Fibroblast of pulmonary artery (primary cell): ENCODE results near the gene GDPD4.

Experiments used
- DNase-seq: peaks from one replicate; pipeline ENCODE4 v3.0.0-alpha.2; 2010; ENCODE audit warnings: low read depth
- H3K4me3 ChIP-seq: replicated peaks from 2 replicates; pipeline ENCODE4 v1.5.1; 2011; ENCODE audit warnings: low read depth, mild to moderate bottlenecking, control low read depth, low read length, moderate library complexity
- CTCF ChIP-seq: IDR thresholded peaks from 2 replicates; pipeline ENCODE4 v1.5.1; 2011; ENCODE audit warnings: mild to moderate bottlenecking, control low read depth, low read length, inconsistent platforms; ENCODE audit errors: missing control alignments

The GDPD4 gene

DNA sequence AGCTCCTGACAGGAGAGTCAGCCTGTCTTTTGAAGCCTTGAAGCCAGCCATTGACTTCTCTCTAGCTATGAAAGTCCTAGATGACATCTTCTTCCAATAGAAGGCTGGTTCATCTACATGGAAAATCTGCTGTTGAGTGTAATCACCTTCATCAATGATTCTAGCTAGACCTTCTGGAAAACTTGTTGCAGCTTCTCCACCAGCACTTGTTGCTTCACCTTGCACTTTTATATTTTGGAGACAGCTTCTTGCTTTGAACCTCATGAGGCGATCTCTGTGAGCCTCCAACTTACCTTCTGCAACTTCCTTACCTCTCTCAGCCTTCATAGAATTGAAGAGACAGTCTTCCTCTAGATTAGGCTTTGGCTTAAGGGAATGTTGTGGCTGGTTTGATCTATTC lies 115.2 kb downstream of the GDPD4 start:
- TF ChIP-seq CTCF, result no peak
- no peak overlapping the region for H3K4me3 ChIP-seq
- DNase-seq, result no peak

- TF ChIP-seq CTCF, result no peak
- H3K4me3 ChIP-seq, result no peak overlapping the region
- no peak for DNase-seq
These were observed 117.2 kb downstream of the GDPD4 start for GRCh38 chr11:77184136-77184860.

- TF ChIP-seq CTCF, result no peak
These were observed 118.0 kb downstream of the GDPD4 start for GRCh38 chr11:77183431-77183984.

DNA sequence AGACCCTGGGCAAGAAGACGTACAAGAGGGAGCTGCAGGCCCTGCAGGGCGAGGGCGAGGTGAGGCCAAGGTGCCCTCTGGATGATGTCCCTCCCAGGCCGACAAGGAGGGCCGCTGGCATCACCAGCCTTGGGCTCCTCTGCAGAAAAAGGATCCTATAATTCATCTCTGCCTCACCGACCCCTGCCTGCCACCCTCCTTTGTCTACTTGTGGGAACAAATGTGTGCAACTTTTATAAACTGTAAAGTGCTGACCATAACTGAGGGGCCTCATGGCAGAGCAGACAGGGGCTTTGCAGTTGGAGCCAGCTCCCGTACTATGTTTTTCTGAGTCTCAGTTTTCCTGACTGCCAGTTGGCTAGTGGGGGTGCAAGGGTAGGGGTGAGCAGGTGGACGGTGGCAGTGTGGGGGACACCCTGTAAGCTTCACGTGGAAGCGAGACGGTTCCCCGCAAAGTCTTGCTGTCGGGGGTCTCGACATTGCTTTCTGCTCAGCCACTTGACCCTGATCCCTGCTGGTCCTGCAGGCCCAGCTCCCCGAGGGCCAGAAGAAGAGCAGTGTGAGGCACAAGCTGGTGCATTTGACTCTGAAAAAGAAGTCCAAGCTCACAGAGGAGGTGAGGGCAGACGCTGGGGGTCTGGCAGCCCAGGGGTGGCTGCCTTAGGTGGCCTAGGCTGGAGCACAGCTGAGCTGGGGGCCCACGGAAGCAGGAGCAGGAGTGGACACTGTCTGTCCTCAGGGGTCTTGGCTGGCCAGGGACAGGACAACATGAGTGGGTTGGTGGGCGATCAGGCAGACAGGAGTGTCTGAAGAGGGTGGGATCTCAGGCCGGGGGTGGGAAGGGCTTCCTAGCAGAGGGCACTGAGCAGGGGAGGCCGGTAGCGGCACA lies 118.7 kb downstream of the GDPD4 start:
- TF ChIP-seq CTCF, result no peak

More at GRCh38 chr11:77183431-77183984, 118.0 kb downstream of the GDPD4 start:
- no peak overlapping the region for H3K4me3 ChIP-seq
- DNase-seq, result no peak

GRCh38 chr11:77181799-77182541 lies 119.5 kb downstream of the GDPD4 start:
- no peak for TF ChIP-seq CTCF
- H3K4me3 ChIP-seq, result no peak overlapping the region
- no peak for DNase-seq

More for the DNA sequence above, 118.7 kb downstream of the GDPD4 start:
- H3K4me3 ChIP-seq, result no peak overlapping the region
- DNase-seq, result no peak

- H3K4me3 ChIP-seq, result no peak overlapping the region
- TF ChIP-seq CTCF, result no peak
- DNase-seq, result no peak
These were observed 120.3 kb downstream of the GDPD4 start for GRCh38 chr11:77181226-77181625.
